GM21360 (cell line): ENCODE data around the gene TSGA10IP.

Experiments
- ATAC-seq: cut with Tn5 transposase; IDR thresholded peaks from one replicate; pipeline ENCODE4 v1.9.1; 2021; ENCODE audit warnings: mild to moderate bottlenecking, moderate library complexity; ENCODE audit not compliant: unreplicated experiment

TSGA10IP gene

GRCh38 chr11:66003291-66003690 is 58.0 kb downstream of the TSGA10IP start:
- ATAC-seq = no peak

GRCh38 chr11:66004186-66004585 is 58.9 kb downstream of the TSGA10IP start:
- ATAC-seq = no peak

- no peak for ATAC-seq
Measured at GRCh38 chr11:66006134-66006890, 61.0 kb downstream of the TSGA10IP start.

GRCh38 chr11:66006891-66007176 is 61.6 kb downstream of the TSGA10IP start:
- ATAC-seq = no peak

GRCh38 chr11:66007201-66007634 is 61.9 kb downstream of the TSGA10IP start:
- no peak for ATAC-seq

- ATAC-seq = no peak
Measured at GRCh38 chr11:66008095-66008467, 62.8 kb downstream of the TSGA10IP start.

- ATAC-seq = no peak
Measured at GRCh38 chr11:66008468-66009101, 63.3 kb downstream of the TSGA10IP start.
